A673 (cell line): ENCODE measurements around the gene ACTN4.

ENCODE experiments used
- CTCF ChIP-seq: fragments of 300-800, 200-600 bp; sonication (generic); conservative IDR thresholded peaks from 2 replicates; pipeline ENCODE4 v1.5.1; 2017; ENCODE audit warnings: low read depth, mild to moderate bottlenecking, antibody characterized with exemption, low read length, moderate library complexity, mixed read lengths
- EZH2 ChIP-seq: fragments of 200-600 bp; sonication (generic); IDR thresholded peaks from 2 replicates; pipeline ENCODE4 v1.6.1; 2017; ENCODE audit warnings: borderline replicate concordance, low read depth, mild to moderate bottlenecking, mixed read lengths, antibody characterized with exemption, low read length; ENCODE audit not compliant: poor library complexity, severe bottlenecking

- TF ChIP-seq CTCF (no peak), EZH2 (no peak)
These were observed 36.8 kb downstream of the ACTN4 start for GRCh38 chr19:38684078-38684861.
